HG02642 (cell line): Measurements from ENCODE around the gene MAP3K10.
"Not testable (repeated sequence)": the region's sequence is repeated elsewhere in the genome, so short reads cannot be mapped to it uniquely, and the experiment has no call there.

Source experiments
- ATAC-seq: cut with Tn5 transposase; IDR thresholded peaks from one replicate; pipeline ENCODE4 v1.9.1; 2021; ENCODE audit warnings: mild to moderate bottlenecking; ENCODE audit not compliant: unreplicated experiment, poor library complexity

Gene MAP3K10

GRCh38 chr19:40170303-40170989, 20.8 kb upstream of the MAP3K10 start:
- ATAC-seq = not testable (repeated sequence)

DNA sequence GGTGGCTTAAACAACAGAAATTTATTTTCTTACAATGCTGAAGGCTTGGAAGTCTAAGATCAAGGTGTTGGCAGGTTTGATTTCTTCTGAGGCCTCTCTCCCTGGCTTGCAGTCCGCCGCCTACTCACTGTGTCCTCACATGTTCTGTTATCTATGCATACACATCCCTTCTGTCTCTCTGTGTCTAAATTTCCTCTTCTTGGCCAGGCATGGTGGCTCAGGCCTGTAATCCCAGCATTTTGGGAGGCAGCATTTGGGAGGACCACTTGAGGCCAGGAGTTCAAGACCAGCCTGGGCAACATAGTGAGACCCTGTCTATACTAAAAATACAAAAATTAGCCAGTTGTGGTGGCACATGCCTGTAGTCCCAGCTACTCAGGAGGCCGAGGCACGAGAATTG, 19.9 kb upstream of the MAP3K10 start:
- not testable (repeated sequence) for ATAC-seq

DNA sequence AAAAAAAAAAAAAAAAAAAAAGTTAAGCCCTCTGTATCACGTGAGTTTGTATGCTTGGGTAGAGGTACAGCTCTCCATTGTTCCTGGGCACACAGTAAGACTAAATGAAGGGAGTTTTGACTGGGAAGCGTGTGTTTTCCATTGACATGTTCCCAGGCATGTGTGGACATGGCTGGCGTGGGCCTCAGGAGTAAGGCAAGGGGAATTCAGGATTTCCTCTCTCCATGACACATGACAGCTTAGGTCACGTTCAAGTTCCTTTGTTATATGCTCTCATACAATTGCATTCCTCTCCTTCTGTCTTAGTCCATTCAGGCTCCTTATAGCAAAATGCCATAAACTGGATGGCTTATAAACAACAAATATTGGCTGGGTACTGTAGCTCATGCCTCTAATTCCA, 17.1 kb upstream of the MAP3K10 start:
- no peak for ATAC-seq

GRCh38 chr19:40175820-40176219, 15.4 kb upstream of the MAP3K10 start:
- ATAC-seq = no peak

DNA sequence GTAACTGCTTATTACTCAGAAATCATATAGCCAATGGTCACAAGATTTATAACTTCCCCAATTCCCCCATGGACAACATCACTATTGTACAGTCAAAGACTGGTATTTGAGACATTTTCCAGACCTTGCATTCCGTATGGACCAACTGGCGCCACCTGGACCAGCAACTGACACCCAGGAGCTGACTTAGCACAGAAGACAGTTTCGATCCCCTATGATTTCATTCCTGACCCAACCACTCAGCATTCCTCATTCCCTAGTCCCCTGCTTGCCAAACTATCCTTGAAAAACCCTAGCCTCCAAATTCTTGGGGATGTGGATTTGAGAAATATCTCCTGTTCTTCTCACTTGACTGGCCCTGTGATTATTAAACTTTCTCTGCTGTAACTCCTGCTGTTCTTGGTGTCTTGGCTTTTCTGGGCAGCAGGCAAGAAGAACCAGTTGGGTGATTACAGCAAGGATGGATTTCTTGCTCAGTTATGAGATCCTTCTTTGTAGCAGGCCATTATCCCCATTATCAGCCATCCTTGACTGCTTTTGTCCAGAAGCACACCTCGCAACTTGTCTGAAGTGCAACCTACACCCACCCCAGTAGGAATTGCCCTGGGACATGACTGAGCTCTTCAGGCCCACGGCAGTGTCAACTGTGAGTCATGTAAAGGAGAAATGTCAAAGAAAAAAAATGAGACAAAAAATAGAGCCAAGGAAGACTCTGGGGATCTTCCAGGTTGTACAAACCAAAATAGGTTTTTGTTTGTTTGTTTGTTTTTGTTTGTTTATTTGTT, 13.7 kb upstream of the MAP3K10 start:
- no peak for ATAC-seq

- no peak for ATAC-seq
Observed at GRCh38 chr19:40178756-40179155, 12.5 kb upstream of the MAP3K10 start.

- ATAC-seq = no peak
Observed at GRCh38 chr19:40184273-40184672, 7.0 kb upstream of the MAP3K10 start.

DNA sequence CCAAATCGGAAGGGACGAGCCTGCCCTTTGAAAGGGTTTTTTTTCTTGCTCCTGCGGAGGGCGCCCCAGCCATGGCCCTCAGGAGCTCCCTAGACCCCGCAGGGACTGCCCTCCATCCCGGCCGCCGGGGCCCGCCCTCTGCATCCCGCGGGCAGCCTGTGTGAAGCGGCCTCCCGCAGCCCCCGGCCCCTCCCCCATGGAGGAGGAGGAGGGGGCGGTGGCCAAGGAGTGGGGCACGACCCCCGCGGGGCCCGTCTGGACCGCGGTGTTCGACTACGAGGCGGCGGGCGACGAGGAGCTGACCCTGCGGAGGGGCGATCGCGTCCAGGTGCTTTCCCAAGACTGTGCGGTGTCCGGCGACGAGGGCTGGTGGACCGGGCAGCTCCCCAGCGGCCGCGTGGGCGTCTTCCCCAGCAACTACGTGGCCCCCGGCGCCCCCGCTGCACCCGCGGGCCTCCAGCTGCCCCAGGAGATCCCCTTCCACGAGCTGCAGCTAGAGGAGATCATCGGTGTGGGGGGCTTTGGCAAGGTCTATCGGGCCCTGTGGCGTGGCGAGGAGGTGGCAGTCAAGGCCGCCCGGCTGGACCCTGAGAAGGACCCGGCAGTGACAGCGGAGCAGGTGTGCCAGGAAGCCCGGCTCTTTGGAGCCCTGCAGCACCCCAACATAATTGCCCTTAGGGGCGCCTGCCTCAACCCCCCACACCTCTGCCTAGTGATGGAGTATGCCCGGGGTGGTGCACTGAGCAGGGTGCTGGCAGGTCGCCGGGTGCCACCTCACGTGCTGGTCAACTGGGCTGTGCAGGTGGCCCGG, 815 bp downstream of the MAP3K10 start:
- ATAC-seq = peak; percentile 17

DNA sequence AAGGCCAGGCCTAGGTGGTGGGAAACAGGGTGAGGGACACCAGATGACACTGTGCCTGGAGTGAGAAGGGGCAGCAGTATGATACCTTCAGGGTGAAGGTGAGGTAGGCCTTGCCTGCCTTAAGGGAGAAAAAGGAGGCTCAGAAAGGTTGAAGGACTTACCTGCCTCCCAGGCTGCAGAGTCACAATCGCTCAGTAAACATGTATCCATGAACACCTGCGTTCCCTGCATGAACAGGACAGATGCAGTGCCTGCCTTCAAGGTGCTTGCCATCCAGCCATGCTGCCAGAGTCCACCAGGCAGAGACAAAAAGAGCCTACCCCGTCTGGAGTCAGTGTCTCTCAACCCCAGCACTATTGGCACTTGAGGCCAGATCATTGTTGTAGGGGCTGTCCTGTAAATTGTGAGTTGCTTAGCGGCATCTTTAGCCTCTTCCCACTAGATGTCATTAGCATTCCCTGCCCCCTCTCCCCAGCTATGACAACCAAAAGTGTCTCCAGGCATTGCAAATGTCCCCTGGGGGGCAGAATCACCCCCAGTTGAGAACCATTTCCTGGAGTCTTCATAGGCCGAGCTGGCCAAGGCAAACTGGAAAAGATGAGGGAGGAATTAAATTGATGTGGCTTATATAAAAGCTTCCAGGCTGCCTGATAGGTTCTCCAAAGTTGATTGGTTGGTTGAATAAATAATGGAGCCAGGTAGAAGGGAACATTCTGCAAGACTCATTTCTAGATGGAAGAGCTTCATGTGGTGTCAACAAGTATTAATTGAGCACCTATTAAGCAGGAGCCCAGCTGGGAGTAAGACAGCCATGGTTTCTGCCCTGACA, 1.7 kb downstream of the MAP3K10 start:
- ATAC-seq = no peak

DNA sequence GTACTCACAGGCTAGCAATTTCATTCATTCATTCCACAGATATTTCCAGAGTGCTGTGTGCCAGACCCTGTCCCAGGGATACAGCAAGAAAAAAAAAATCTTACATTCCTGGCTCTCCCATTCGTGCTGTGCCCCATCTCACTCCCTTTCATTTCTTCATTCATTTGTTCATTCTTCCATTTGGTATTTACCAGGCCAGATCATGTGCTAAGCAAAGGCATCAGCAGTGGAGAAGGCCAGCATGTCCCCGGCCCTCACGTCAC, 2.3 kb downstream of the MAP3K10 start:
- no peak for ATAC-seq

GRCh38 chr19:40198272-40198990, 7.2 kb downstream of the MAP3K10 start:
- ATAC-seq = no peak

DNA sequence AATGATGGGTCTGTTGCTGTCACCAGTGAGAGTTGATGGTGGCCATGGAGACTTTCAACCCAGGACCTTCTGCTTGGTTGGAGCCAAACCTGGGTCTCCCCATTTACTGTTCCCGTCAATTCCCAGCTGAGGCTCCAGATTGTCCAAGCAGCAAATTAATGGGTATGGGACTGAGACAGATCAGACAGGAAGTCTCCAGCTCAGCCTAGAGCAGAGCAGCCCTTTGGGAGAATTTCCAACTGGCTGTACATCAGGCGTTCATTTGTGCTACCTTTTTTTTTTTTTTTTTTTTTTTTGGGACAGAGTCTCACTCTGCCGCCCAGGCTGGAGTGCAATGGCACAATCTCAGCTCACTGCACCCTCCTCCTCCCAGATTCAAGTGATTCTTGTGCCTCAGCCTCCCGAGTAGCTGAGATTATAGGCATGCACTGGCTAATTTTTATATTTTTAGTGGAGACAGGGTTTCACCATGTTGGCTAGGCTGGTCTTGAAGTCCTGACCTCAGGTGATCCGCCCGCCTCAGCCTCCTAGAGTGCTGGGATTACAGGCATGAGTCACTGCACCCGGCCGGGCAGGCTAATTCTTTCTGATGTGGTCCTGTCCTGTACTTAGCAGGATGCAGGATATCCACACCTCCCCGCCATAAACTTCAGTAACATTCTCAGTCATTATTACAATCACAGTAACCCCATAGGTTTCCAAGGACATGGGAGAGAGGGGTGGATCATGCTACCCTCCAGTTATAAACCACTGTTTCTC, 9.3 kb downstream of the MAP3K10 start:
- ATAC-seq = no peak

DNA sequence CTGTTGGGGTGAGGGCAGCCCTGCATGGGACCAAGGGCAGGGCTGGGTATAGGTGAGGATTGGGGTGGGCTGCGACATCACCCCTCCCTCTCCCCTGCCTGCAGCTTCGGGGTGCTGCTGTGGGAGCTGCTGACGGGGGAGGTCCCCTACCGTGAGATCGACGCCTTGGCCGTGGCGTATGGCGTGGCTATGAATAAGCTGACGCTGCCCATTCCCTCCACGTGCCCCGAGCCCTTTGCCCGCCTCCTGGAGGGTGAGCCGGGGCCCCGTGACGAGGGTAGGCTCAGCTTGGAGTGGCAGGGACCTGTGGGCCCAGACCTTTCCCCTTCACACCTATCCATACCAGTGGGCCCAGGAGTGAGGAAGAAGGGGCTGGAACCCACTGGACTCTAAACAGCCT, 13.2 kb downstream of the MAP3K10 start:
- ATAC-seq = no peak

DNA sequence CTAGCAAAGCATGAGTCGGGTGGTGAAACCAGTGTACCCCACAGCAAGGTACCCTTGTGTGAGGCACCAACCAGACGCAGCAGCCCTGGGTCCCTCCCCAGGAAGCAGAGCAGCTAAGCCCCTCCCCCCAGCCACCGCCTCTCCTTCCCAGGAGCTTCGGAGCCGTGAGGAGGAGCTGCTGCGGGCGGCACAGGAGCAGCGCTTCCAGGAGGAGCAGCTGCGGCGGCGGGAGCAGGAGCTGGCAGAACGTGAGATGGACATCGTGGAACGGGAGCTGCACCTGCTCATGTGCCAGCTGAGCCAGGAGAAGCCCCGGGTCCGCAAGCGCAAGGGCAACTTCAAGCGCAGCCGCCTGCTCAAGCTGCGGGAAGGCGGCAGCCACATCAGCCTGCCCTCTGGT, 14.5 kb downstream of the MAP3K10 start:
- no peak for ATAC-seq

DNA sequence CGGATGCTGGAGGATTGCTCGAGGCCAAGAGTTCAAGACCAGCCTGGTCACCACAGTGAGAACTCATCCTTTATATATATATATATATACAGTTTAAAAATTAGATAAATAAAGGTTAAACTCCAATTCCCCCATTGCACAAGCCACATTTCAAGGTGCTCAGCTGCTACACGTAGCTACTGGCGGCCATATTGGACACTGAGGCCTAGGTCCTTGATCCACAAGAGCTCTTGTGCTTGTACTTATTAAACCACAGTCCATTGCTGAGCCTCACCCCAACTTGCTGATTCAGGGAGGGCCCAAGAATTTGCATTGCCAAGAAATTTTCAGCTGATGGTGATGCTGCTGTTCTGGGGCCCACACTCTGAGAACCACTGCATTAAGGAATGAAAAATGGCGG, 17.4 kb downstream of the MAP3K10 start:
- no peak for ATAC-seq

DNA sequence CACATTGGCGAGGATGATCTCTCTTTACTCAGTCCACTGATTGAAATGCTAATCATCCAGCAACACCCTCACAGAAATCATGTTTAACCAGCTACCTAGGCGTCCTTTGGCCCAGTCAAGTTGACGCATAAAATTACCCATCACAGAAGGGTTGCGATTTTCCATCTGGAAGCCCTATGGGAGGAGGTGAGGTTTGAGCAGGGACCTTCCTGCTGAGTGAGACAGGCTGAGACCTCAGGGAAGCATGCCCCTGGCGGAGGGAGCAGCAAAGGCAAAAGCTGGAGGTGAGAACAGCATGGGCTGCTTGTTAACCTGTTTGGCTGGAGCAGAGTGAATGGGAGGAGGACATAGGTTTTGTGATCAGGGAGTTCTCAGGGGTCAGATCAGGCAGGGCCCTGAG, 19.7 kb downstream of the MAP3K10 start:
- no peak for ATAC-seq

GRCh38 chr19:40213251-40213829, 22.1 kb downstream of the MAP3K10 start:
- ATAC-seq = no peak

- no peak for ATAC-seq
Observed at GRCh38 chr19:40213882-40214570, 22.8 kb downstream of the MAP3K10 start.
